Measurements from ENCODE around the gene HSBP1.

The HSBP1 gene

DNA sequence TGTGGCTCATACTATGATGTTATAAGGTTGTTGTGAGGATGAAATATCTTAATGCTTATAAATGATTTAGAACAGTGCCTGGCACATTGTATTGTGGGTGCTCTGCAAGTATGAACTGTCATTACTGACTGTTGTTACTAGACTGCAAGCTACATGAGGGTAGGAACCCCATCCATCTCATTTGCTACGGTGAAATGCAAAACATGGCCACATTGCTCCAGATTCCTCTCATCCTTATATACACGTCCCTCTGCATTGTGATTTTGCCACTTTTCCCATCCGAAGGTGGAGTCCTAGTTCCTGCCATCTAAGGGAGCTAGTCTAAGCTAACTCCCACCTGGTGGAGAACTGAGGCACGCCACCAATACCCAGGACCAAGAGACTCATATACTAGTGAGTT lies 29.8 kb downstream of the HSBP1 start (continued):
- TF ChIP-seq, protein P1, sequence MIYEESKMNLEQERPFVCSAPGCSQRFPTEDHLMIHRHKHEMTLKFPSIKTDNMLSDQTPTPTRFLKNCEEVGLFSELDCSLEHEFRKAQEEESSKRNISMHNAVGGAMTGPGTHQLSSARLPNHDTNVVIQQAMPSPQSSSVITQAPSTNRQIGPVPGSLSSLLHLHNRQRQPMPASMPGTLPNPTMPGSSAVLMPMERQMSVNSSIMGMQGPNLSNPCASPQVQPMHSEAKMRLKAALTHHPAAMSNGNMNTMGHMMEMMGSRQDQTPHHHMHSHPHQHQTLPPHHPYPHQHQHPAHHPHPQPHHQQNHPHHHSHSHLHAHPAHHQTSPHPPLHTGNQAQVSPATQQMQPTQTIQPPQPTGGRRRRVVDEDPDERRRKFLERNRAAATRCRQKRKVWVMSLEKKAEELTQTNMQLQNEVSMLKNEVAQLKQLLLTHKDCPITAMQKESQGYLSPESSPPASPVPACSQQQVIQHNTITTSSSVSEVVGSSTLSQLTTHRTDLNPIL (CRISPR knock-in tag; IDR thresholded peaks at IDR 0.05; ENCODE audit: low read depth) = no peak
- TF ChIP-seq ZFP3 (CRISPR knock-in tag; IDR thresholded peaks at IDR 0.05) (no peak), ARNTL (CRISPR knock-in tag; IDR thresholded peaks at IDR 0.05; ENCODE audit: borderline replicate concordance, low read depth) (no peak), PPARA (CRISPR knock-in tag; IDR thresholded peaks at IDR 0.05; ENCODE audit: borderline replicate concordance) (no peak)

DNA sequence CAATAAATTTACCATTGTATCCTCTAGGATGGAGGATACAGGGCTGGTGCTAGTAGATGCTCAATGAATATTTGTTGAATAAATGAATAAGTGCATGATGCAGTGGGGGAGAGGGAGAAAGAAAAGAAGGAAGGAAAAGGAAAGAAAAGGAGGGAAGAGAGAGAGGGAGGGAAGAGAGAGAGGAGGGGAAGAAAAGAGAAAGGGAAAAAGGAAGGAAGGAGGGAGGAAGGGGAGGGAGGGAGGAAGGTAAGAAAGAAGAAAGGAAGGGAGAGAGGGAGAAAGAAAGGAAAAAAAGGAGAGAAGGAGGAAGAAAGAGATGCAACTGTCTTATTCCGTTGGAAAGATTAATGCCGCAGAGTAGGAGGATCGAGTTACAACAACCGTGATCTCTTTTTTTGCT lies 30.4 kb downstream of the HSBP1 start:
- TF ChIP-seq, protein P2, sequence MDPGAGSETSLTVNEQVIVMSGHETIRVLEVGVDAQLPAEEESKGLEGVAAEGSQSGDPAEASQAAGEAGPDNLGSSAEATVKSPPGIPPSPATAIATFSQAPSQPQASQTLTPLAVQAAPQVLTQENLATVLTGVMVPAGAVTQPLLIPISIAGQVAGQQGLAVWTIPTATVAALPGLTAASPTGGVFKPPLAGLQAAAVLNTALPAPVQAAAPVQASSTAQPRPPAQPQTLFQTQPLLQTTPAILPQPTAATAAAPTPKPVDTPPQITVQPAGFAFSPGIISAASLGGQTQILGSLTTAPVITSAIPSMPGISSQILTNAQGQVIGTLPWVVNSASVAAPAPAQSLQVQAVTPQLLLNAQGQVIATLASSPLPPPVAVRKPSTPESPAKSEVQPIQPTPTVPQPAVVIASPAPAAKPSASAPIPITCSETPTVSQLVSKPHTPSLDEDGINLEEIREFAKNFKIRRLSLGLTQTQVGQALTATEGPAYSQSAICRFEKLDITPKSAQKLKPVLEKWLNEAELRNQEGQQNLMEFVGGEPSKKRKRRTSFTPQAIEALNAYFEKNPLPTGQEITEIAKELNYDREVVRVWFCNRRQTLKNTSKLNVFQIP (CRISPR knock-in tag; IDR thresholded peaks at IDR 0.05; ENCODE audit: borderline replicate concordance, low read depth) = no peak
- TF ChIP-seq PPARA (CRISPR knock-in tag; IDR thresholded peaks at IDR 0.05; ENCODE audit: borderline replicate concordance) = no peak
- TF ChIP-seq, protein P3, sequence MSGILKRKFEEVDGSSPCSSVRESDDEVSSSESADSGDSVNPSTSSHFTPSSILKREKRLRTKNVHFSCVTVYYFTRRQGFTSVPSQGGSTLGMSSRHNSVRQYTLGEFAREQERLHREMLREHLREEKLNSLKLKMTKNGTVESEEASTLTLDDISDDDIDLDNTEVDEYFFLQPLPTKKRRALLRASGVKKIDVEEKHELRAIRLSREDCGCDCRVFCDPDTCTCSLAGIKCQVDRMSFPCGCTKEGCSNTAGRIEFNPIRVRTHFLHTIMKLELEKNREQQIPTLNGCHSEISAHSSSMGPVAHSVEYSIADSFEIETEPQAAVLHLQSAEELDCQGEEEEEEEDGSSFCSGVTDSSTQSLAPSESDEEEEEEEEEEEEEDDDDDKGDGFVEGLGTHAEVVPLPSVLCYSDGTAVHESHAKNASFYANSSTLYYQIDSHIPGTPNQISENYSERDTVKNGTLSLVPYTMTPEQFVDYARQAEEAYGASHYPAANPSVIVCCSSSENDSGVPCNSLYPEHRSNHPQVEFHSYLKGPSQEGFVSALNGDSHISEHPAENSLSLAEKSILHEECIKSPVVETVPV (CRISPR knock-in tag; IDR thresholded peaks at IDR 0.05) = no peak
- no peak for TF ChIP-seq GLIS3 (CRISPR knock-in tag; IDR thresholded peaks at IDR 0.05)
- no peak for TF ChIP-seq ZC3H10 (CRISPR knock-in tag; IDR thresholded peaks at IDR 0.05)
- no peak for TF ChIP-seq RARB (CRISPR knock-in tag; IDR thresholded peaks at IDR 0.05)
- TF ChIP-seq, protein P4, sequence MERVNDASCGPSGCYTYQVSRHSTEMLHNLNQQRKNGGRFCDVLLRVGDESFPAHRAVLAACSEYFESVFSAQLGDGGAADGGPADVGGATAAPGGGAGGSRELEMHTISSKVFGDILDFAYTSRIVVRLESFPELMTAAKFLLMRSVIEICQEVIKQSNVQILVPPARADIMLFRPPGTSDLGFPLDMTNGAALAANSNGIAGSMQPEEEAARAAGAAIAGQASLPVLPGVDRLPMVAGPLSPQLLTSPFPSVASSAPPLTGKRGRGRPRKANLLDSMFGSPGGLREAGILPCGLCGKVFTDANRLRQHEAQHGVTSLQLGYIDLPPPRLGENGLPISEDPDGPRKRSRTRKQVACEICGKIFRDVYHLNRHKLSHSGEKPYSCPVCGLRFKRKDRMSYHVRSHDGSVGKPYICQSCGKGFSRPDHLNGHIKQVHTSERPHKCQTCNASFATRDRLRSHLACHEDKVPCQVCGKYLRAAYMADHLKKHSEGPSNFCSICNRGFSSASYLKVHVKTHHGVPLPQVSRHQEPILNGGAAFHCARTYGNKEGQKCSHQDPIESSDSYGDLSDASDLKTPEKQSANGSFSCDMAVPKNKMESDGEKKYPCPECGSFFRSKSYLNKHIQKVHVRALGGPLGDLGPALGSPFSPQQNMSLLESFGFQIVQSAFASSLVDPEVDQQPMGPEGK (CRISPR knock-in tag; IDR thresholded peaks at IDR 0.05; ENCODE audit: borderline replicate concordance) = no peak
- TF ChIP-seq ZFP3 (CRISPR knock-in tag; IDR thresholded peaks at IDR 0.05) = no peak
- no peak for TF ChIP-seq ARNTL (CRISPR knock-in tag; IDR thresholded peaks at IDR 0.05; ENCODE audit: borderline replicate concordance, low read depth)
- no peak for TF ChIP-seq OSR1 (CRISPR knock-in tag; IDR thresholded peaks at IDR 0.05)
- TF ChIP-seq, protein P1 (CRISPR knock-in tag; IDR thresholded peaks at IDR 0.05; ENCODE audit: low read depth) = no peak
- no peak for TF ChIP-seq BACH2 (CRISPR knock-in tag; IDR thresholded peaks at IDR 0.05; ENCODE audit: borderline replicate concordance)
- no peak for TF ChIP-seq ESRRG (CRISPR knock-in tag; IDR thresholded peaks at IDR 0.05)
- TF ChIP-seq, protein P5, sequence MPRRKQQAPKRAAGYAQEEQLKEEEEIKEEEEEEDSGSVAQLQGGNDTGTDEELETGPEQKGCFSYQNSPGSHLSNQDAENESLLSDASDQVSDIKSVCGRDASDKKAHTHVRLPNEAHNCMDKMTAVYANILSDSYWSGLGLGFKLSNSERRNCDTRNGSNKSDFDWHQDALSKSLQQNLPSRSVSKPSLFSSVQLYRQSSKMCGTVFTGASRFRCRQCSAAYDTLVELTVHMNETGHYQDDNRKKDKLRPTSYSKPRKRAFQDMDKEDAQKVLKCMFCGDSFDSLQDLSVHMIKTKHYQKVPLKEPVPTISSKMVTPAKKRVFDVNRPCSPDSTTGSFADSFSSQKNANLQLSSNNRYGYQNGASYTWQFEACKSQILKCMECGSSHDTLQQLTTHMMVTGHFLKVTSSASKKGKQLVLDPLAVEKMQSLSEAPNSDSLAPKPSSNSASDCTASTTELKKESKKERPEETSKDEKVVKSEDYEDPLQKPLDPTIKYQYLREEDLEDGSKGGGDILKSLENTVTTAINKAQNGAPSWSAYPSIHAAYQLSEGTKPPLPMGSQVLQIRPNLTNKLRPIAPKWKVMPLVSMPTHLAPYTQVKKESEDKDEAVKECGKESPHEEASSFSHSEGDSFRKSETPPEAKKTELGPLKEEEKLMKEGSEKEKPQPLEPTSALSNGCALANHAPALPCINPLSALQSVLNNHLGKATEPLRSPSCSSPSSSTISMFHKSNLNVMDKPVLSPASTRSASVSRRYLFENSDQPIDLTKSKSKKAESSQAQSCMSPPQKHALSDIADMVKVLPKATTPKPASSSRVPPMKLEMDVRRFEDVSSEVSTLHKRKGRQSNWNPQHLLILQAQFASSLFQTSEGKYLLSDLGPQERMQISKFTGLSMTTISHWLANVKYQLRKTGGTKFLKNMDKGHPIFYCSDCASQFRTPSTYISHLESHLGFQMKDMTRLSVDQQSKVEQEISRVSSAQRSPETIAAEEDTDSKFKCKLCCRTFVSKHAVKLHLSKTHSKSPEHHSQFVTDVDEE (CRISPR knock-in tag; IDR thresholded peaks at IDR 0.05) = no peak
- no peak for TF ChIP-seq SNAI2 (CRISPR knock-in tag; IDR thresholded peaks at IDR 0.05)
- TF ChIP-seq TCF4 (CRISPR knock-in tag; IDR thresholded peaks at IDR 0.05; ENCODE audit: borderline replicate concordance) = no peak
- TF ChIP-seq CSDC2 (CRISPR knock-in tag; IDR thresholded peaks at IDR 0.05) = no peak
- no peak for ATAC-seq

DNA sequence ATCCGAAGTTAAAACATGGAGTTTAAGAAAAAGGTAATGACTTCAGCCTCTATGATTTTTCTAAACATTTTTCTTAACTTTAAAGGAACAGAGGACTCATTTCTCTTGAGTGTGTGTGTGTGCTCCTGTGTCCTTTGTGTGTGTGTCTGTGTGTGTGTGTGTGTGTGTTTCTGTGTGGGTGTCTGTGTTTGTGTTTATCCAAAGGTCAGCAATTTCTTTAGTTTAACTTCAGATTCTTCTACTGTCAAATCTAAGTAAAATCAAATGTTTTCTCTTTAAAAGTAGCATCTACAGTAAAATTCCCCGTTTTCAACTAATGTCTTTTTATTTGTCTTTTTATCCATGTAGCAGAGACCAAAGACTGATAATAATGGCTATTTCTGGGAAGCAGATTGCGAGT lies 31.8 kb downstream of the HSBP1 start:
- ATAC-seq = no peak

More for the DNA sequence above, 31.8 kb downstream of the HSBP1 start:
- no peak for TF ChIP-seq PPARA (CRISPR knock-in tag; IDR thresholded peaks at IDR 0.05; ENCODE audit: borderline replicate concordance)
- TF ChIP-seq, protein P2 (CRISPR knock-in tag; IDR thresholded peaks at IDR 0.05; ENCODE audit: borderline replicate concordance, low read depth) = no peak
- TF ChIP-seq CSDC2 (CRISPR knock-in tag; IDR thresholded peaks at IDR 0.05) = no peak
- no peak for TF ChIP-seq OSR1 (CRISPR knock-in tag; IDR thresholded peaks at IDR 0.05)
- TF ChIP-seq ISL1 (CRISPR knock-in tag; IDR thresholded peaks at IDR 0.05) = no peak

Data from SK-N-SH treated with all-trans-retinoic acid at 6 μM for 48 hours (cell line).